NCI-H345 treated with DMSO at 0.1 percent for 48 hours (cell line): ENCODE data around the gene NLRC5.
"Not testable (repeated sequence)": the region's sequence is repeated elsewhere in the genome, so short reads cannot be mapped to it uniquely, and the experiment has no call there.

ENCODE experiments used
- DNase-seq: peaks from one replicate; lab custom pipeline; 2025; ENCODE audit not compliant: unreplicated experiment; lab: John Stamatoyannopoulos, UW

Gene NLRC5

GRCh38 chr16:57069053-57069452, 79.7 kb downstream of the NLRC5 start:
- no peak for DNase-seq

GRCh38 chr16:57069635-57070370, 80.4 kb downstream of the NLRC5 start:
- DNase-seq: no peak

GRCh38 chr16:57070424-57070823, 81.1 kb downstream of the NLRC5 start:
- DNase-seq: no peak

GRCh38 chr16:57071081-57071732, 81.8 kb downstream of the NLRC5 start:
- DNase-seq: not testable (repeated sequence)

GRCh38 chr16:57071831-57072582, 82.7 kb downstream of the NLRC5 start:
- DNase-seq: no peak

GRCh38 chr16:57072616-57073275, 83.4 kb downstream of the NLRC5 start:
- no peak for DNase-seq

- DNase-seq: no peak
These were observed 88.4 kb downstream of the NLRC5 start for GRCh38 chr16:57077714-57078113.

GRCh38 chr16:57081744-57082143, 92.4 kb downstream of the NLRC5 start:
- no peak for DNase-seq

- DNase-seq: no peak
These were observed 93.3 kb downstream of the NLRC5 start for GRCh38 chr16:57082664-57083063.

- no peak for DNase-seq
These were observed 94.2 kb downstream of the NLRC5 start for GRCh38 chr16:57083485-57084126.

GRCh38 chr16:57084257-57084770, 95.0 kb downstream of the NLRC5 start:
- DNase-seq: peak; percentile 23

GRCh38 chr16:57084996-57085395, 95.6 kb downstream of the NLRC5 start:
- no peak for DNase-seq

GRCh38 chr16:57087003-57087402, 97.6 kb downstream of the NLRC5 start:
- no peak for DNase-seq

GRCh38 chr16:57089406-57089805, 100.0 kb downstream of the NLRC5 start:
- DNase-seq: peak; percentile 66

- peak; percentile 31 for DNase-seq
These were observed 102.0 kb downstream of the NLRC5 start for GRCh38 chr16:57091200-57091974.

- no peak for DNase-seq
These were observed 102.8 kb downstream of the NLRC5 start, which contains the start of gene CPNE2 for GRCh38 chr16:57091975-57092785. Gene CPNE2 (plus strand): TSS chr16:57092583. CDS start chr16:57110743, 18,160 bp downstream.

- no peak for DNase-seq
These were observed 103.5 kb downstream of the NLRC5 start for GRCh38 chr16:57092786-57093411.
